H9 (cell line): ENCODE results near the gene PKIB. TPM values are rescaled to one million over a fixed set of nuclear protein-coding genes. Genes with fewer than 3 reads are reported as not detected.

Experiments
- DNase-seq: peaks from one replicate; pipeline ENCODE4 v3.0.0-alpha.2; 2017
- H2AFZ ChIP-seq: one replicate; pipeline ENCODE4 v1.6.1; 2013; ENCODE audit warnings: mild to moderate bottlenecking, low read length, control low read depth, moderate library complexity
- H2AK5ac ChIP-seq: 2 replicates; pipeline ENCODE4 v1.6.1; 2013; ENCODE audit warnings: low read length, control low read depth, mixed read lengths; ENCODE audit not compliant: insufficient read length
- H2BK120ac ChIP-seq: one replicate; pipeline ENCODE4 v1.6.1; 2013; ENCODE audit warnings: low read depth, mild to moderate bottlenecking, low read length, control low read depth, inconsistent platforms; ENCODE audit not compliant: poor library complexity, severe bottlenecking
- H2BK12ac ChIP-seq: 2 replicates; pipeline ENCODE4 v1.6.1; 2013; ENCODE audit warnings: low read length, control low read depth, mixed read lengths, low read depth; ENCODE audit not compliant: insufficient read length
- H2BK15ac ChIP-seq: 2 replicates; pipeline ENCODE4 v1.6.1; 2013; ENCODE audit warnings: low read depth, low read length, control low read depth
- H2BK20ac ChIP-seq: one replicate; pipeline ENCODE4 v1.6.1; 2013; ENCODE audit warnings: low read depth, mild to moderate bottlenecking, low read length, control low read depth, inconsistent platforms; ENCODE audit not compliant: poor library complexity, severe bottlenecking
- H2BK5ac ChIP-seq: 2 replicates; pipeline ENCODE4 v1.6.1; 2013; ENCODE audit warnings: low read length, control low read depth, mixed read lengths; ENCODE audit not compliant: insufficient read length
- H3K14ac ChIP-seq: 2 replicates; pipeline ENCODE4 v1.6.1; 2013; ENCODE audit warnings: low read length, control low read depth; ENCODE audit not compliant: insufficient read depth
- H3K18ac ChIP-seq: 2 replicates; pipeline ENCODE4 v1.6.1; 2013; ENCODE audit warnings: low read depth, mild to moderate bottlenecking, mixed read lengths, low read length, control low read depth; ENCODE audit not compliant: insufficient read length
- H3K23ac ChIP-seq: 2 replicates; pipeline ENCODE4 v1.6.1; 2013; ENCODE audit warnings: low read length, control low read depth, mixed read lengths, low read depth; ENCODE audit not compliant: insufficient read length
- H3K23me2 ChIP-seq: 2 replicates; pipeline ENCODE4 v1.6.1; 2013; ENCODE audit warnings: low read depth, mild to moderate bottlenecking, mixed read lengths, low read length, control low read depth; ENCODE audit not compliant: insufficient read length, poor library complexity, severe bottlenecking
- H3K27ac ChIP-seq: 2 replicates; pipeline ENCODE4 v1.5.1; 2013; ENCODE audit warnings: low read length, control low read depth, mixed read lengths, low read depth; ENCODE audit not compliant: insufficient read length
- H3K27me3 ChIP-seq: 2 replicates; pipeline ENCODE4 v1.6.1; 2013; ENCODE audit warnings: low read length, control low read depth, inconsistent platforms; ENCODE audit not compliant: insufficient read depth
- H3K4ac ChIP-seq: 2 replicates; pipeline ENCODE4 v1.6.1; 2013; ENCODE audit warnings: low read depth, mild to moderate bottlenecking, control low read depth, inconsistent platforms, low read length, moderate library complexity
- H3K4me1 ChIP-seq: 2 replicates; pipeline ENCODE4 v1.6.1; 2013; ENCODE audit warnings: low read length, control low read depth, inconsistent platforms; ENCODE audit not compliant: insufficient read depth
- H3K4me2 ChIP-seq: 2 replicates; pipeline ENCODE4 v1.6.1; 2013; ENCODE audit warnings: low read length, control low read depth, mixed read lengths; ENCODE audit not compliant: insufficient read length, insufficient read depth
- H3K56ac ChIP-seq: 2 replicates; pipeline ENCODE4 v1.6.1; 2013; ENCODE audit warnings: low read depth, mild to moderate bottlenecking, mixed read lengths, low read length, control low read depth; ENCODE audit not compliant: insufficient read length
- H3K79me1 ChIP-seq: 2 replicates; pipeline ENCODE4 v1.6.1; 2013; ENCODE audit warnings: low read depth, mild to moderate bottlenecking, moderate library complexity, low read length, control low read depth, inconsistent platforms; ENCODE audit not compliant: insufficient read depth, poor library complexity, severe bottlenecking
- H3K79me2 ChIP-seq: 2 replicates; pipeline ENCODE4 v1.6.1; 2013; ENCODE audit warnings: low read length, control low read depth, inconsistent platforms; ENCODE audit not compliant: insufficient read depth
- H3K9ac ChIP-seq: 2 replicates; pipeline ENCODE4 v1.6.1; 2013; ENCODE audit warnings: low read length, control low read depth, mixed read lengths; ENCODE audit not compliant: insufficient read length; ENCODE audit errors: extremely low read depth
- H3K9me3 ChIP-seq: one replicate; pipeline ENCODE4 v1.6.1; 2013; ENCODE audit warnings: low read depth, low read length, inconsistent platforms; ENCODE audit not compliant: control insufficient read depth
- H3T11ph ChIP-seq: one replicate; pipeline ENCODE4 v1.6.1; 2013; ENCODE audit warnings: mild to moderate bottlenecking, low read length, control low read depth, inconsistent platforms
- H4K20me1 ChIP-seq: one replicate; pipeline ENCODE4 v1.6.1; 2013; ENCODE audit not compliant: control insufficient read depth, insufficient read length, insufficient read depth
- H4K5ac ChIP-seq: 2 replicates; pipeline ENCODE4 v1.6.1; 2013; ENCODE audit warnings: low read depth, mild to moderate bottlenecking, mixed read lengths, low read length, control low read depth; ENCODE audit not compliant: insufficient read length
- H4K8ac ChIP-seq: replicated peaks from 2 replicates; pipeline ENCODE4 v1.6.1; 2013; ENCODE audit warnings: low read length, control low read depth, mixed read lengths, low read depth; ENCODE audit not compliant: insufficient read length
- H4K91ac ChIP-seq: 2 replicates; pipeline ENCODE4 v1.6.1; 2013; ENCODE audit warnings: low read depth, mild to moderate bottlenecking, moderate library complexity, mixed read lengths, low read length, control low read depth; ENCODE audit not compliant: insufficient read length
- H3K27ac Mint-ChIP-seq, 3 experiments: 2 replicates in 2 of 3; 3 replicates in 1 of 3; pipeline ENCODE4 v1.8.0; 2020 to 2021; ENCODE audit warnings: mixed read lengths in 3 of 3, mild to moderate bottlenecking in 1 of 3, moderate library complexity in 1 of 3
- H3K27me3 Mint-ChIP-seq: 2 replicates; pipeline ENCODE4 v1.8.0; 2021; ENCODE audit warnings: low read depth, mild to moderate bottlenecking, moderate library complexity, mixed read lengths
- H3K36me3 Mint-ChIP-seq, 3 experiments: 2 replicates in 2 of 3; 3 replicates in 1 of 3; pipeline ENCODE4 v1.8.0; 2020 to 2021; ENCODE audit warnings: low read depth in 3 of 3, mixed read lengths in 3 of 3; ENCODE audit not compliant: insufficient read depth in 1 of 3
- H3K4me1 Mint-ChIP-seq, 2 experiments: 2 replicates each; pipeline ENCODE4 v1.8.0; 2020; ENCODE audit warnings: mixed read lengths in 2 of 2
- H3K4me3 Mint-ChIP-seq, 2 experiments: 2 replicates in 1 of 2; 3 replicates in 1 of 2; pipeline ENCODE4 v1.8.0; 2020 to 2021; ENCODE audit warnings: mild to moderate bottlenecking in 2 of 2, mixed read lengths in 2 of 2, moderate library complexity in 1 of 2
- H3K9me3 Mint-ChIP-seq, 2 experiments: 2 replicates in 1 of 2; 3 replicates in 1 of 2; pipeline ENCODE4 v1.8.0; 2020; ENCODE audit warnings: mild to moderate bottlenecking in 2 of 2, mixed read lengths in 2 of 2, moderate library complexity in 1 of 2
- WGBS: extraction: QIAGEN DNeasy Blood & Tissue Kit; methylation state at CpG from one replicate; pipeline ENCODE4 v1.1.7; 2013; ENCODE audit warnings: missing lambda C conversion rate, low lambda C conversion rate, mixed read lengths; ENCODE audit not compliant: insufficient read length; ENCODE audit errors: extremely low coverage; 5-methylcytosine and 5-hydroxymethylcytosine counted together
- total RNA-seq: library from RNA; stranded (reverse); gene quantifications from 2 replicates; pipeline ENCODE4 v1.2.1, GENCODE V29; 2021
- TF ChIP-seq, protein P1 (sequence below): fragments of 200-600 bp; sonication (generic); conservative IDR thresholded peaks from 3 replicates; pipeline ENCODE4 v1.8.0; 2021; ENCODE audit warnings: antibody characterized with exemption, mild to moderate bottlenecking

PKIB gene
- total RNA-seq, 1 experiment from 2014 or later: 46.5 TPM

DNA sequence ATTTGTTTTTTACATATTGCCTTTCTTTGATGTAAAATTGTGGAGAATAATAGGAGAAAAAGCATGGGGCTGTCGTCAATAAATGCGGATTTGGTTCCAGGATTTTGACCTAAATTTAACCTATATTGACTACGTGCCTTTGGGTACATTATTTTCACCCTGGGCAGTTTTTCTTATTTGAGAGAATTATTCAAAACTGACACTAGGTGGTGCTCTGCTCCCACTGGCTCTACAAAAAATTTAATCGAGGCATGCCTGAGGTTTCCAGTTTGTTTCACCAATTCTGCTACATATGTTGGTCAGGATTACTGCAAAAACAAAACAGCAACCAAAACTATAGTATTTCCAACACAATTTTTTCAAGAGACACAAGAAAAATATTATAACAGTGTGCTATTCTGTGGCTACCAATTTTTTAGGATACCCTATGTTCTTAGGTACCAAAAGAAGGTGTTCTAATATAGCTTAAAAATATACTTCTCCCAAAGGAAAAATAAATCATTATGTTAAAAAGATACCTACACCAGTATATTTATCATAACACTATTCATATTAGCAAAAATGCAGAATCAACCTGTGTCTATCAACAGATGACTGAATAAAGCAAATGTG, 120.7 kb downstream of the PKIB start:
- H2BK20ac ChIP-seq: no peak overlapping the region
- TF ChIP-seq, protein P1, sequence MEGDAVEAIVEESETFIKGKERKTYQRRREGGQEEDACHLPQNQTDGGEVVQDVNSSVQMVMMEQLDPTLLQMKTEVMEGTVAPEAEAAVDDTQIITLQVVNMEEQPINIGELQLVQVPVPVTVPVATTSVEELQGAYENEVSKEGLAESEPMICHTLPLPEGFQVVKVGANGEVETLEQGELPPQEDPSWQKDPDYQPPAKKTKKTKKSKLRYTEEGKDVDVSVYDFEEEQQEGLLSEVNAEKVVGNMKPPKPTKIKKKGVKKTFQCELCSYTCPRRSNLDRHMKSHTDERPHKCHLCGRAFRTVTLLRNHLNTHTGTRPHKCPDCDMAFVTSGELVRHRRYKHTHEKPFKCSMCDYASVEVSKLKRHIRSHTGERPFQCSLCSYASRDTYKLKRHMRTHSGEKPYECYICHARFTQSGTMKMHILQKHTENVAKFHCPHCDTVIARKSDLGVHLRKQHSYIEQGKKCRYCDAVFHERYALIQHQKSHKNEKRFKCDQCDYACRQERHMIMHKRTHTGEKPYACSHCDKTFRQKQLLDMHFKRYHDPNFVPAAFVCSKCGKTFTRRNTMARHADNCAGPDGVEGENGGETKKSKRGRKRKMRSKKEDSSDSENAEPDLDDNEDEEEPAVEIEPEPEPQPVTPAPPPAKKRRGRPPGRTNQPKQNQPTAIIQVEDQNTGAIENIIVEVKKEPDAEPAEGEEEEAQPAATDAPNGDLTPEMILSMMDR: peak; percentile 84
- H4K5ac ChIP-seq: no peak overlapping the region
- no peak overlapping the region for H3K4me2 ChIP-seq
- H3K79me1 ChIP-seq: no peaks in the 10 kb centered on the region
- H2BK120ac ChIP-seq: no peak overlapping the region
- H3K56ac ChIP-seq: no peak overlapping the region
- no peak overlapping the region for H3K9ac ChIP-seq
- Mint-ChIP-seq H3K36me3 (no peaks in the 10 kb centered on the region; a peak in 1 of 7 replicates), H3K4me3 (no peak overlapping the region), H3K9me3 (no peaks in the 10 kb centered on the region), H3K27me3 (no peaks in the 10 kb centered on the region), H3K27ac (no peak overlapping the region), H3K4me1 (peaks cover 29 to 33% of the 10 kb centered on the region in 2 experiments)
- no peak overlapping the region for H3K18ac ChIP-seq
- H3K27me3 ChIP-seq: no peaks in the 10 kb centered on the region
- no peak overlapping the region for H3T11ph ChIP-seq
- H2AFZ ChIP-seq: no peak overlapping the region
- H4K20me1 ChIP-seq: no peaks in the 10 kb centered on the region
- no peak overlapping the region for H3K4ac ChIP-seq
- no peak overlapping the region for H3K27ac ChIP-seq
- H2AK5ac ChIP-seq: no peak overlapping the region
- H2BK15ac ChIP-seq: no peak overlapping the region
- H2BK5ac ChIP-seq: no peak overlapping the region
- no peak for DNase-seq
- H3K23ac ChIP-seq: no peak overlapping the region
- WGBS: no CpG with 5 or more reads among the region's 4 CpGs
- no peak overlapping the region for H3K14ac ChIP-seq
- H3K23me2 ChIP-seq: no peaks in the 10 kb centered on the region
- peaks cover 4% of the 10 kb centered on the region for H3K4me1 ChIP-seq
- H2BK12ac ChIP-seq: no peak overlapping the region
- H4K8ac ChIP-seq: no peak overlapping the region
- H3K9me3 ChIP-seq: no peaks in the 10 kb centered on the region
- no peaks in the 10 kb centered on the region for H3K79me2 ChIP-seq
- H4K91ac ChIP-seq: no peak overlapping the region
